CD4-positive, alpha-beta memory T cell (primary cell): ENCODE measurements around the gene RIPOR1. TPM values are rescaled to one million over a fixed set of nuclear protein-coding genes. Genes with fewer than 3 reads are reported as not detected.
"Not testable (repeated sequence)": the region's sequence is repeated elsewhere in the genome, so short reads cannot be mapped to it uniquely, and the experiment has no call there.

Experiments used
- CTCF ChIA-PET: fragments of 350-600 bp; sonication (Branson Sonifier 250); formaldehyde crosslinking; loops from one replicate; lab custom pipeline; 2021; ENCODE audit warnings: inconsistent platforms; ENCODE audit not compliant: partially characterized antibody; lab: Charles Lee
- POLR2A ChIA-PET: fragments of 350-600 bp; sonication (Branson Sonifier 250); formaldehyde crosslinking; loops from one replicate; lab custom pipeline; 2021; ENCODE audit not compliant: partially characterized antibody; lab: Charles Lee
- DNase-seq, 5 donors: peaks; one replicate each; pipeline versions ENCODE4 v3.0.0 to v3.0.0-alpha.2; 2020 to 2022; ENCODE audit warnings: mixed read lengths in 1 of 5
- H3K27ac ChIP-seq: one replicate; pipeline ENCODE4 v1.7.0; 2013; ENCODE audit warnings: low read depth, low read length
- H3K27me3 ChIP-seq: 2 replicates; pipeline ENCODE4 v1.7.0; 2013; ENCODE audit warnings: mild to moderate bottlenecking, low read length, moderate library complexity; ENCODE audit not compliant: insufficient read depth
- H3K36me3 ChIP-seq: 2 replicates; pipeline ENCODE4 v1.7.0; 2013; ENCODE audit warnings: mild to moderate bottlenecking, low read length, moderate library complexity; ENCODE audit not compliant: insufficient read depth
- H3K4me1 ChIP-seq: 2 replicates; pipeline ENCODE4 v1.7.0; 2013; ENCODE audit warnings: mild to moderate bottlenecking, low read length, moderate library complexity; ENCODE audit not compliant: insufficient read depth
- H3K4me3 ChIP-seq, 2 donors: one replicate each; pipeline ENCODE4 v1.7.0; 2013; ENCODE audit warnings: low read length in 2 of 2, mild to moderate bottlenecking in 1 of 2
- H3K9me3 ChIP-seq, 2 donors: one replicate each; pipeline ENCODE4 v1.7.0; 2013; ENCODE audit warnings: low read length in 2 of 2, control low read depth in 1 of 2; ENCODE audit not compliant: control insufficient read depth in 1 of 2
- H3K27ac Mint-ChIP-seq, 7 donors: one replicate each; pipeline ENCODE4 v1.8.0; 2020 to 2021; ENCODE audit warnings: mixed read lengths in 7 of 7, mild to moderate bottlenecking in 6 of 7, inconsistent platforms in 3 of 7, moderate library complexity in 3 of 7
- H3K27me3 Mint-ChIP-seq, 2 donors: one replicate each; pipeline ENCODE4 v1.8.0; 2020 to 2021; ENCODE audit warnings: mixed read lengths in 2 of 2
- H3K36me3 Mint-ChIP-seq, 2 donors: one replicate each; pipeline ENCODE4 v1.8.0; 2020 to 2021; ENCODE audit warnings: mixed read lengths in 2 of 2, inconsistent platforms in 1 of 2, mild to moderate bottlenecking in 1 of 2
- H3K4me1 Mint-ChIP-seq, 4 donors: one replicate each; pipeline ENCODE4 v1.8.0; 2020 to 2021; ENCODE audit warnings: mixed read lengths in 4 of 4, mild to moderate bottlenecking in 1 of 4
- H3K4me3 Mint-ChIP-seq, 8 donors: one replicate each; pipeline ENCODE4 v1.8.0; 2020 to 2021; ENCODE audit warnings: mixed read lengths in 8 of 8, mild to moderate bottlenecking in 7 of 8, moderate library complexity in 6 of 8, inconsistent platforms in 3 of 8
- H3K9me3 Mint-ChIP-seq, 8 donors: one replicate each; pipeline ENCODE4 v1.8.0; 2020 to 2021; ENCODE audit warnings: mixed read lengths in 8 of 8, mild to moderate bottlenecking in 5 of 8, inconsistent platforms in 3 of 8, moderate library complexity in 1 of 8
- intact Hi-C: fragments of 100-400 bp; cut with micrococcal nuclease; formaldehyde crosslinking; loops from one replicate; pipeline ENCODE4 v1.15.1; 2023
- polyA plus RNA-seq, 2 donors: library from polyadenylated mRNA; unstranded; fragments of 300-500 nt; fragmentation: Illumina TruSeq; gene quantifications; one replicate each; pipeline ENCODE4 v1.2.3, GENCODE V29; 2021
- total RNA-seq, 2 experiments: library from RNA; stranded (reverse); gene quantifications; one replicate each; pipeline ENCODE4 v1.2.3, GENCODE V29; 2021

RIPOR1 gene
- total and polyA plus RNA-seq, 4 experiments from 2014 or later, result 0.75 to 53.8 (median 26.9) TPM

- peaks cover 20% of the 10 kb centered on the region for H3K36me3 ChIP-seq
- ChIA-PET CTCF (interaction anchor here (3.3 to 25.6 kb wide), 2 partner anchors 8 to 34 kb away, joined by 51 to 712 read pairs; no protein-coding TSS in a partner anchor), POLR2A (interaction anchor here (0.6 to 0.7 kb wide), 2 partner anchors 26 to 79 kb away, joined by 3 read pairs; partner anchors contain the start of gene CTCF)
- intact Hi-C loops, result no loop called here
- no peaks in the 10 kb centered on the region for H3K27me3 ChIP-seq
- H3K36me3 Mint-ChIP-seq, result peaks cover 0 to 27% of the 10 kb centered on the region in 2 donors
- H3K4me3 Mint-ChIP-seq, result peak within 1 kb of the TSS; percentile 94 to 100 (median 99)
- H3K4me1 ChIP-seq, result peaks cover 38% of the 10 kb centered on the region
- H3K27ac Mint-ChIP-seq, result peak within 1 kb of the TSS; percentile 57 to 100 (median 98)
- no peaks in the 10 kb centered on the region for H3K27me3 Mint-ChIP-seq
- H3K27ac ChIP-seq, result peak within 1 kb of the TSS; percentile 99
- H3K9me3 Mint-ChIP-seq, result no peaks in the 10 kb centered on the region
- H3K4me3 ChIP-seq, result peak within 1 kb of the TSS; percentile 97 to 99
- peaks cover 13 to 49% (median 32%) of the 10 kb centered on the region in 4 donors for H3K4me1 Mint-ChIP-seq
- no peaks in the 10 kb centered on the region for H3K9me3 ChIP-seq
- DNase-seq, result no peak
Observed at GRCh38 chr16:67483150-67483549, 45.5 kb upstream of the RIPOR1 start, which contains the start of gene AGRP. Gene AGRP (minus strand): TSS chr16:67483547. CDS start chr16:67483398, 149 bp downstream.

DNA sequence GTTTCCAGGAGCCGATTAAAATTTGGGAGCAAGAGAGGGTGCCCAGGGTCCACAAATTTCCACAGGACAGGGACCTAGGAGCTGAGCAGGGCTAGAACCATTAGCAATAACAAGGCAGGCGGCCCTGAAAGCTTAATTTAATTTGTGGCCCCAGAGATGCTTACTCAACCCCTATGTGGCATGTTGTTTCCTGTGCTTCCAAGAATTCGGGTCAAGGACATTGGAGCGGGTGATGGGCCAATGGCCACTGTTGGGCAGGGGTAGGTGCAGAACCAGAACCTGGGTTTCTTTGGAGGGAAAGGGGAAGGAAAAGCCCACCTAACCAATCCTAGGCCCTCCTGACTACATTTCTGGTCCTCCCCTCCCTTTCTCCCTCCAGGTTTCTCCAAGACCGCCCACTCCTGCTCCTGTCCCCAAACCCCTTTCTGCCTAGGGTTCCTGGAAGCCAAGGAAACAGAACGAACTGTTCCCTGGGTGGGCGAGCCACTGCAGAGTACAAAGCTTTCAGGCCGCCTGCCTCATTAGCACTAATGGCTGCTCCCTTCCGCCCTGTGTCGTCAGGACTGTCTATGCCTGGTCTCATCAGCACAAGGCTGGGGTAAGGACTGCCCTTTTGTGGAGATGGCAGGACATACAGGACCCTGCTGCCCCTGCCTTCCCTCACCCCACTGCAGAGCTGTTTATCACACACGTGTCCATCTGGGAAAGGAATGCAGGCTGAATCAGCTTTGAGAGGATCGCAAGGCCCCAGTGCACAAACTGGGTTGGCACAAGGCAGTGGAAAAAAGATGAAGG, 44.7 kb upstream of the RIPOR1 start:
- POLR2A ChIA-PET, result interaction anchor here (1.5 kb wide), 1 partner anchor 161 kb away, joined by 4 read pairs; the partner anchor contains the start of gene CARMIL2

DNA sequence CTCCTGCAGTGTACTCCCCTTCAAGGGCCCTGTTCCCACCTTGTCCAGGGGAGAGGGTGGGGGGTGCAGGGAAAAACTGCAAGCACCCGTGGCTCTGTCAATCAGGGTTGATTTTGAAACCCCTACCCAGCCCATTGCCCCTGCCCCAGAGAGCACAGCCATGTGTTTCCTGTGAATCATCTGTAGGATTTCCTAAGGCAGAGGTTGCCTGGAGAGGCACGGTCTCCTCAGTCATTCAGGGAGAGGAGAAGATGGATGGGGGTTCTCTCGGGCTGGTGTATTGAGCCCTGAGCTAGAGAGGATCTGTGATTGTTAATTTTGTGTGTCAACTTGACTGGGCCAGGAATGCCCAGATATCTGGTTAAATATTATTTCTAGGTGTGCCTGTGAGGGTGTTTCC, 41.8 kb upstream of the RIPOR1 start:
- ChIA-PET POLR2A (no interaction called here), CTCF (interaction anchor here (25.6 kb wide), 1 partner anchor 30 kb away, joined by 712 read pairs; no protein-coding TSS in a partner anchor)
- no peak for DNase-seq
- H3K27me3 Mint-ChIP-seq, result no peaks in the 10 kb centered on the region
- no peak overlapping the region for H3K4me3 ChIP-seq
- peaks cover 7 to 24% (median 13%) of the 10 kb centered on the region in 4 donors for H3K4me1 Mint-ChIP-seq
- no peaks in the 10 kb centered on the region for H3K9me3 ChIP-seq
- H3K9me3 Mint-ChIP-seq, result no peaks in the 10 kb centered on the region
- H3K27ac Mint-ChIP-seq, result peak overlapping the region in 1 of 7 donors; percentile 13
- H3K36me3 ChIP-seq, result peaks cover 20% of the 10 kb centered on the region
- no peaks in the 10 kb centered on the region for H3K27me3 ChIP-seq
- no peak overlapping the region for H3K4me3 Mint-ChIP-seq
- intact Hi-C loops, result no loop called here
- peaks cover 0 to 25% of the 10 kb centered on the region in 2 donors for H3K36me3 Mint-ChIP-seq
- no peak overlapping the region for H3K27ac ChIP-seq
- peaks cover 19% of the 10 kb centered on the region for H3K4me1 ChIP-seq

More for the DNA sequence above, 44.7 kb upstream of the RIPOR1 start:
- Histone ChIP-seq H3K9me3 (no peaks in the 10 kb centered on the region), H3K4me3 (no peak overlapping the region), H3K36me3 (peaks cover 20% of the 10 kb centered on the region), H3K27me3 (no peaks in the 10 kb centered on the region), H3K27ac (no peak overlapping the region), H3K4me1 (peaks cover 35% of the 10 kb centered on the region)
- CTCF ChIA-PET, result interaction anchor here (1.6 to 25.6 kb wide), 3 partner anchors 10 to 33 kb away, joined by 4 to 712 read pairs (median 14); no protein-coding TSS in a partner anchor
- Mint-ChIP-seq H3K27ac (peak overlapping the region in 6 of 7 donors; percentile 7 to 84 (median 50)), H3K36me3 (peaks cover 0 to 29% of the 10 kb centered on the region in 2 donors), H3K27me3 (no peaks in the 10 kb centered on the region), H3K4me1 (peaks cover 10 to 41% (median 27%) of the 10 kb centered on the region in 4 donors), H3K9me3 (no peaks in the 10 kb centered on the region), H3K4me3 (peak overlapping the region in 1 of 8 donors; percentile 35)
- intact Hi-C loops, result no loop called here
- DNase-seq, result no peak

GRCh38 chr16:67487561-67487960, 41.1 kb upstream of the RIPOR1 start:
- Histone ChIP-seq H3K36me3 (peaks cover 20% of the 10 kb centered on the region), H3K4me1 (peaks cover 11% of the 10 kb centered on the region)
- H3K27ac ChIP-seq, H3K4me3 ChIP-seq, H3K27me3 ChIP-seq, H3K27me3 Mint-ChIP-seq, POLR2A ChIA-PET, H3K4me3 Mint-ChIP-seq, H3K9me3 ChIP-seq, DNase-seq, intact Hi-C loops, H3K9me3 Mint-ChIP-seq: not testable (repeated sequence)
- peaks cover 0 to 22% of the 10 kb centered on the region in 2 donors for H3K36me3 Mint-ChIP-seq
- H3K27ac Mint-ChIP-seq, result peak overlapping the region in 2 of 7 donors; percentile 7 to 38
- H3K4me1 Mint-ChIP-seq, result peaks cover 2 to 17% (median 7%) of the 10 kb centered on the region in 4 donors
- CTCF ChIA-PET, result interaction anchor here (25.6 kb wide), 1 partner anchor 29 kb away, joined by 712 read pairs; no protein-coding TSS in a partner anchor

DNA sequence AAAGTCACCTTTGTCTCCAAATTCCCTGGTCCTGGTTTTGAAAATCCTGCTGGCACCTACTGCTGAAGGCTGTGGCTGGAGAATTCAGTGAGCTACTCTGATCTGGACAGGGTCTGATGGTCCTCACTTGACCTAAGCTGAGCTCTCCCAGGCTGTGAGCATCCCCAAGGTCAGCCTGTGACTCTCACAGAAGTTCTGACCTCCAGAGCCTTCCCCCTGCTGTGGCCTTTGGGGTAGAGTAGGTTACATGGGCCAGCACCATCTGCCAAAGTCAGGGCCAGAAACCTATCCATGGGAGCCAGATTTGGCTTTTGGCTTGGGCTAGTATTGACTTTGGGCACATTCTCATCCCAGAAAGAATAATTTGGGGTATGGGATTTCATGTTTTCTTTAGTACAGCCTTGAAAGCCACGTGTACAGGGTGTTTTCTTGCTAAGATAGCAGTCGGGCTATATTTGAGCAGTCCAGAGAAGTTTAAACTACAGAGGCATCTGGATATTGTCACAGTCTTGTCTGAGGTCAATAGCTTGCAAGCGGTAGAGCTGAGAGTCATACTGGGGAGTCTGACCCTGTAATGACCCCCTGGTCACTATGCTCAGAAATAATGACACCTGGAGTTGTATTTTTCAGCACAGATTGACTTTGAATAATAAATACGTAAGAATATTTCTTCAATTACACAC, 39.1 kb upstream of the RIPOR1 start:
- H3K27me3 ChIP-seq, result no peaks in the 10 kb centered on the region
- no peak overlapping the region for H3K27ac ChIP-seq
- peaks cover 13% of the 10 kb centered on the region for H3K36me3 ChIP-seq
- intact Hi-C loops, result no loop called here
- DNase-seq, result no peak
- ChIA-PET CTCF (interaction anchor here (0.8 to 25.6 kb wide), 6 partner anchors 8 to 327 kb away, joined by 3 to 712 read pairs (median 4); partner anchors contain the start of genes ATP6V0D1 and CARMIL2), POLR2A (interaction anchor here (0.7 to 1.4 kb wide), 3 partner anchors 8 to 497 kb away, joined by 3 to 4 read pairs (median 3); partner anchors contain the start of gene ATP6V0D1)
- H3K36me3 Mint-ChIP-seq, result peaks cover 4 to 24% of the 10 kb centered on the region in 2 donors
- H3K4me3 ChIP-seq, result no peak overlapping the region
- H3K27ac Mint-ChIP-seq, result peak overlapping the region in 1 of 7 donors; percentile 27
- H3K9me3 Mint-ChIP-seq, result no peaks in the 10 kb centered on the region
- H3K9me3 ChIP-seq, result no peaks in the 10 kb centered on the region
- H3K27me3 Mint-ChIP-seq, result no peaks in the 10 kb centered on the region
- H3K4me1 ChIP-seq, result peaks cover 5% of the 10 kb centered on the region
- H3K4me1 Mint-ChIP-seq, result peaks cover 2 to 7% (median 6%) of the 10 kb centered on the region in 4 donors
- H3K4me3 Mint-ChIP-seq, result no peak overlapping the region

GRCh38 chr16:67490335-67491096, 38.1 kb upstream of the RIPOR1 start:
- ChIA-PET POLR2A (interaction anchor here (1.1 to 1.5 kb wide), 4 partner anchors 9 to 30 kb away, joined by 3 to 6 read pairs (median 4); partner anchors contain the start of gene ATP6V0D1), CTCF (interaction anchor here (0.9 to 25.6 kb wide), 5 partner anchors 9 to 389 kb away, joined by 3 to 712 read pairs (median 3); partner anchors contain the start of genes ATP6V0D1 and CARMIL2)
- Histone ChIP-seq H3K4me1 (peaks cover 6% of the 10 kb centered on the region), H3K27ac (no peak overlapping the region), H3K27me3 (no peaks in the 10 kb centered on the region), H3K36me3 (peaks cover 5% of the 10 kb centered on the region), H3K9me3 (no peaks in the 10 kb centered on the region), H3K4me3 (no peak overlapping the region)
- DNase-seq, result no peak
- Mint-ChIP-seq H3K4me1 (peaks cover 2 to 10% (median 7%) of the 10 kb centered on the region in 4 donors), H3K27me3 (no peaks in the 10 kb centered on the region), H3K9me3 (no peaks in the 10 kb centered on the region), H3K36me3 (peaks cover 4 to 21% of the 10 kb centered on the region in 2 donors), H3K4me3 (no peak overlapping the region), H3K27ac (peak overlapping the region in 3 of 7 donors; percentile 9 to 70 (median 43))
- intact Hi-C loops, result no loop called here
